Measurements from ENCODE around the gene ITM2C. TPM values are rescaled to one million over a fixed set of nuclear protein-coding genes. Genes with fewer than 3 reads are reported as not detected.

Gene ITM2C
- total and polyA plus RNA-seq, 2 of the 8 experiments (the other 6 are each of a cell fraction or from before 2014, with no cell fraction given): 362 to 742 TPM

- ChIA-PET POLR2A (ENCODE audit: partially characterized antibody) (interaction anchor here (0.9 to 2.1 kb wide), 4 partner anchors 8 to 27 kb away, joined by 3 to 6 read pairs (median 4); partner anchors contain the start of gene ITM2C), CTCF (ENCODE audit: partially characterized antibody) (interaction anchor here (1.0 to 2.4 kb wide), 4 partner anchors 9 to 24 kb away, joined by 3 to 7 read pairs (median 4); no protein-coding TSS in a partner anchor)
- 98% methylated on average over 10 of the region's 10 CpGs; no CpG with 5 or more reads in 1 of the 2 experiments for WGBS, 2 experiments (ENCODE audit: extremely low coverage in 1 of 2, insufficient coverage in 1 of 2, insufficient read length in 1 of 2, insufficient replicate concordance in 2 of 2, low coverage in 1 of 2, low lambda C conversion rate in 2 of 2, missing lambda C conversion rate in 1 of 2)
- no peaks in the 10 kb centered on the region for H3K9me3 ChIP-seq (ENCODE audit: insufficient read depth in 2 of 2, low read depth in 1 of 2, low read length in 1 of 2)
- H2BK15ac ChIP-seq (ENCODE audit: low read length): no peak overlapping the region
- no peak overlapping the region for H2BK20ac ChIP-seq (ENCODE audit: low read length)
- no peak overlapping the region for H4K91ac ChIP-seq (replicated peaks; ENCODE audit: insufficient read length, low read length)
- H3K79me2 ChIP-seq (ENCODE audit: control insufficient read depth in 1 of 2, insufficient read depth in 2 of 2, low read length in 2 of 2): peaks cover 15 to 47% of the 10 kb centered on the region in 2 experiments; a peak in 3 of 4 replicates
- H2BK120ac ChIP-seq (replicated peaks; ENCODE audit: low read depth, low read length): no peak overlapping the region
- H4K5ac ChIP-seq (ENCODE audit: insufficient read length, low read depth, low read length): no peak overlapping the region
- no peak overlapping the region for H3K27ac ChIP-seq (ENCODE audit: low read depth, low read length)
- no peak overlapping the region for H2AFZ ChIP-seq (ENCODE audit: low read length)
- no peak overlapping the region for H3K14ac ChIP-seq (ENCODE audit: insufficient read length)
- H2AK5ac ChIP-seq (ENCODE audit: low read depth, low read length): no peak overlapping the region
- no peak overlapping the region for H3K4ac ChIP-seq (replicated peaks; ENCODE audit: insufficient read length, low read depth, low read length)
- H3K18ac ChIP-seq (ENCODE audit: extremely low read depth, low read length): no peak overlapping the region
- FAIRE-seq (no peak), DNase-seq (ENCODE audit: low read depth in 1 of 2, low spot score in 2 of 2) (no peak)
- H3K79me1 ChIP-seq (ENCODE audit: low read depth, low read length): peaks cover 28% of the 10 kb centered on the region
- H2BK12ac ChIP-seq (ENCODE audit: low read depth, low read length): no peak overlapping the region
- no peak overlapping the region for H4K8ac ChIP-seq (ENCODE audit: extremely low read depth, insufficient read depth, low read length)
- H4K20me1 ChIP-seq (replicated peaks in 1 of 2; ENCODE audit: control insufficient read depth in 1 of 2, insufficient read depth in 2 of 2, low read length in 2 of 2): peaks cover 9 to 38% of the 10 kb centered on the region in 2 experiments
- H3K36me3 ChIP-seq (ENCODE audit: control insufficient read depth in 2 of 4, insufficient read depth in 4 of 4, low read length in 3 of 4): peaks cover 20 to 66% (median 46%) of the 10 kb centered on the region in 4 experiments
- H3K4me1 ChIP-seq (replicated peaks in 1 of 4; ENCODE audit: control insufficient read depth in 3 of 4, insufficient read depth in 4 of 4, low read length in 3 of 4): peaks cover 9 to 22% (median 19%) of the 10 kb centered on the region in 4 experiments
- peak overlapping the region; percentile 44; the same call in 1 of the 2 replicates for H2BK5ac ChIP-seq (ENCODE audit: low read depth, low read length)
- no peak for TF ChIP-seq RXRA (IDR thresholded peaks at IDR 0.05; ENCODE audit: insufficient read depth, low read depth, low read length)
- no peak for TF ChIP-seq HDAC2 (IDR thresholded peaks at IDR 0.05; ENCODE audit: borderline replicate concordance in 1 of 2, low read depth in 2 of 2, low read length in 2 of 2)
- TF ChIP-seq FOSL1 (IDR thresholded peaks at IDR 0.05; ENCODE audit: insufficient read depth, low read depth, low read length): no peak
- no peak for TF ChIP-seq SP2 (IDR thresholded peaks at IDR 0.05; ENCODE audit: low read length)
- TF ChIP-seq CREB1 (IDR thresholded peaks at IDR 0.05): no peak
- peak in 1 of 2 experiments; percentile 32; a peak in 1 of 3 replicates for TF ChIP-seq POLR2A (IDR thresholded peaks at IDR 0.05; ENCODE audit: control extremely low read depth in 1 of 2, low read depth in 2 of 2, low read length in 2 of 2)
- TF ChIP-seq, protein P1, sequence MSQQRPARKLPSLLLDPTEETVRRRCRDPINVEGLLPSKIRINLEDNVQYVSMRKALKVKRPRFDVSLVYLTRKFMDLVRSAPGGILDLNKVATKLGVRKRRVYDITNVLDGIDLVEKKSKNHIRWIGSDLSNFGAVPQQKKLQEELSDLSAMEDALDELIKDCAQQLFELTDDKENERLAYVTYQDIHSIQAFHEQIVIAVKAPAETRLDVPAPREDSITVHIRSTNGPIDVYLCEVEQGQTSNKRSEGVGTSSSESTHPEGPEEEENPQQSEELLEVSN (IDR thresholded peaks at IDR 0.05): no peak
- TF ChIP-seq SUZ12 (IDR thresholded peaks at IDR 0.05; ENCODE audit: low read length): no peak
- TF ChIP-seq RAD21 (IDR thresholded peaks at IDR 0.05 in 1 of 2, conservative IDR thresholded peaks at IDR 0.05 in 1 of 2; ENCODE audit: low read depth in 2 of 2, low read length in 2 of 2): no peak
- H3K23me2 ChIP-seq (ENCODE audit: low read depth, low read length): no peaks in the 10 kb centered on the region
- H3K56ac ChIP-seq (replicated peaks; ENCODE audit: insufficient read length, low read depth, low read length): no peak overlapping the region
- no peak overlapping the region for H3K4me2 ChIP-seq (ENCODE audit: insufficient read depth in 1 of 2, low read depth in 2 of 2, low read length in 2 of 2)
- H3K4me3 ChIP-seq (ENCODE audit: extremely low read depth in 1 of 4, insufficient read depth in 2 of 4, low read depth in 3 of 4, low read length in 4 of 4): no peak overlapping the region
- H3K23ac ChIP-seq (ENCODE audit: insufficient read length): no peak overlapping the region
- H3K9ac ChIP-seq (replicated peaks in 1 of 4; ENCODE audit: extremely low read depth in 1 of 4, low read depth in 3 of 4, low read length in 3 of 4): no peak overlapping the region
- no peaks in the 10 kb centered on the region for H3K27me3 ChIP-seq (replicated peaks in 1 of 4; ENCODE audit: control insufficient read depth in 3 of 4, extremely low read depth in 1 of 4, insufficient read depth in 3 of 4, low read length in 3 of 4)
These were observed 10.1 kb downstream of the ITM2C start for GRCh38 chr2:230874876-230875275.
